HepG2 (cell line): ENCODE data around the gene PPFIA3. TPM values are rescaled to one million over a fixed set of nuclear protein-coding genes. Genes with fewer than 3 reads are reported as not detected.
A peak's percentile ranks its signal among the peaks of the same experiment; 100 is the strongest.

Experiments used
- CHD4 ChIP-seq: fragments of 200-600 bp; sonication (generic); IDR thresholded peaks from 2 replicates; pipeline ENCODE4 v1.7.0; 2017; ENCODE audit warnings: mild to moderate bottlenecking, low read length, borderline replicate concordance
- JUND ChIP-seq: sonication (generic); formaldehyde crosslinking; IDR thresholded peaks from 2 replicates; pipeline ENCODE4 v1.8.0; 2022; ENCODE audit warnings: mild to moderate bottlenecking, missing genetic modification reagents
- MXD3 ChIP-seq: IDR thresholded peaks from 2 replicates; pipeline ENCODE4 v1.6.1; 2016; ENCODE audit warnings: mild to moderate bottlenecking, missing biosample characterization, missing genetic modification reagents
- NR2F1 ChIP-seq, 2 experiments: fragments of 450-650 bp in 1 of 2; formaldehyde crosslinking in 1 of 2; IDR thresholded peaks; 2 replicates each; pipeline versions ENCODE4 v1.5.0 to v1.6.1; 2016 to 2020; ENCODE audit warnings: mild to moderate bottlenecking in 1 of 2, missing compliant biosample characterization in 1 of 2, missing genetic modification reagents in 1 of 2, moderate library complexity in 1 of 2
- SRSF9 ChIP-seq: fragments of 200-400 bp; formaldehyde crosslinking; IDR thresholded peaks from 2 replicates; pipeline ENCODE4 v1.6.1; 2018; ENCODE audit warnings: borderline replicate concordance, mild to moderate bottlenecking, low read depth, low read length; ENCODE audit not compliant: insufficient read depth, poor library complexity, severe bottlenecking
- SUZ12 ChIP-seq: fragments of 150-350 bp; IDR thresholded peaks from 2 replicates; pipeline ENCODE4 v1.6.1; 2014; ENCODE audit warnings: low read depth, low read length
- ZBTB14 ChIP-seq: sonication (generic); formaldehyde crosslinking; IDR thresholded peaks from 2 replicates; pipeline ENCODE4 v1.4.0; 2020; ENCODE audit warnings: missing genetic modification reagents
- ZBTB49 ChIP-seq: sonication (generic); formaldehyde crosslinking; IDR thresholded peaks from 2 replicates; pipeline ENCODE4 v1.4.0; 2020; ENCODE audit warnings: missing genetic modification reagents, borderline replicate concordance
- ZKSCAN8 ChIP-seq: IDR thresholded peaks from 2 replicates; pipeline ENCODE4 v1.6.1; 2016; ENCODE audit warnings: borderline replicate concordance, missing genetic modification reagents, missing compliant biosample characterization
- ZNF512 ChIP-seq: sonication (generic); formaldehyde crosslinking; IDR thresholded peaks from 2 replicates; pipeline ENCODE4 v1.4.0; 2020; ENCODE audit warnings: mild to moderate bottlenecking, missing genetic modification reagents
- ZNF607 ChIP-seq: sonication (generic); formaldehyde crosslinking; IDR thresholded peaks from 2 replicates; pipeline ENCODE4 v1.5.1; 2020; ENCODE audit warnings: missing genetic modification reagents, mild to moderate bottlenecking, borderline replicate concordance
- ZNF615 ChIP-seq: sonication (generic); formaldehyde crosslinking; IDR thresholded peaks from 2 replicates; pipeline ENCODE4 v1.5.0; 2020; ENCODE audit warnings: mild to moderate bottlenecking, missing genetic modification reagents, borderline replicate concordance
- ZNF773 ChIP-seq: sonication (generic); formaldehyde crosslinking; IDR thresholded peaks from 2 replicates; pipeline ENCODE4 v1.4.0; 2020; ENCODE audit warnings: missing genetic modification reagents, borderline replicate concordance
- ZNF776 ChIP-seq: sonication (generic); formaldehyde crosslinking; IDR thresholded peaks from 2 replicates; pipeline ENCODE4 v1.4.0; 2020; ENCODE audit warnings: mild to moderate bottlenecking, missing genetic modification reagents
- polyA plus RNA-seq, 8 experiments: library from polyadenylated mRNA; depleted of rRNA in 3 of 8; stranded (reverse) in 7 of 8; unstranded in 1 of 8; fragments of >200 nt; fragmentation: Illumina TruSeq in 4 of 8; extraction: Trizol in 4 of 8; gene quantifications; 2 replicates each; pipeline versions ENCODE4 v1.2.1 to v1.2.3, GENCODE V29; 2011 to 2016; ENCODE audit warnings: low read depth in 4 of 8, missing spikeins in 1 of 8, mixed read lengths in 1 of 8; ENCODE audit not compliant: insufficient read depth in 1 of 8
- total RNA-seq, 5 experiments: library from RNA; depleted of rRNA; stranded (reverse); fragments of >200 nt; fragmentation: Illumina TruSeq; extraction: Trizol; gene quantifications; 2 replicates each; pipeline ENCODE4 v1.2.3, GENCODE V29; 2016; ENCODE audit warnings: low read depth in 1 of 5
- TF ChIP-seq, protein P1 (sequence below): sonication (generic); formaldehyde crosslinking; conservative IDR thresholded peaks from 2 replicates; pipeline ENCODE4 v1.4.0; 2020; ENCODE audit warnings: mild to moderate bottlenecking, missing genetic modification reagents, moderate library complexity
- TF ChIP-seq, protein P2 (sequence below): sonication (generic); formaldehyde crosslinking; conservative IDR thresholded peaks from 2 replicates; pipeline ENCODE4 v1.8.0; 2022; ENCODE audit warnings: missing genetic modification reagents

The PPFIA3 gene
- total and polyA plus RNA-seq, 2 of the 13 experiments (the other 11 are each of a cell fraction or from before 2014, with no cell fraction given): 6.7 to 8.6 TPM

DNA sequence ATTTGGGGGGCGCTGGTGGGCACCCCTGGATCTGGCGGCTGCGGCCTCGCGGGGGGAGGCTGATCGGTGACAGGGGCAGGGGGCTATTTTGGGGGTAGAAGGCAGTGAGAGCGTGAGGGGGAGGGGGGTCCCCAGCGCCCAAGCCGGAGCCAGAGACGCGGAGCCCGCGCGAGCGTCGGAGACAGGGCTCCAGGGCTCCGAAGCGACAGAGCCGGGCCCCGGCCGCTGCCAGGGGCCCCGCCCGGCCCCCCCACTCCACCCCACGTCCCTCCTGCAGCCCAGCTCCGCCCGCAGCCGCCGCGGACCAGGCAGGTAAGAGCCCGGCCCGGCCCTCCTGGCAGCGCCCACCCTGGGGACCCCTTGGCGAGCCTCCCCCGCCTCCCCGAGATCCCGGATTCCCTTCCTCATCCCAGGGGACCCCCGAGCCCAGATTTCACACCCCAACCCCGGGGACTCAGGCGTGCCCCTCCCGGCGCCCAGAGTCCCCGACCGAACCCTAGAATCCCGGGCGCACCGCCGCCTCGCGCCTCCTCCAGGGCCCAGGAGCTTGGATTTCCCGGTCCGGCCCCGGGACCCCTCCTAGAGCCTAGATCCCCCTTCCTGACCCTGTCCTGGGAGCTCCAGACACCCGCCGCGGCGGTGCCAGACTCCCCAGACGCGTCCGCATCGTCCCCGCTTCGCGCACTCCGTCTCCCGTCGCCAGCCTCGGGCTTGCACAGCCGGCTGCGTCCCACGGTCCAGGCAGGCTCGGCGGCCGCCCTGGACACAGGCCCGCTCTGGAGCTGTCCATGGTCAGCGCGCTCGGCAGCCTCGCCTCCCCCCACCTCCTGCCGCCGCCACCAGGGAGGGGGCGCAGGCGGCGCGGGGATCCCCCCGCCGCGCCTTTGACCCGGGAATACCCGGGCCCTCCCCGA is at the start of gene PPFIA3 (continued):
- TF ChIP-seq, protein P1, sequence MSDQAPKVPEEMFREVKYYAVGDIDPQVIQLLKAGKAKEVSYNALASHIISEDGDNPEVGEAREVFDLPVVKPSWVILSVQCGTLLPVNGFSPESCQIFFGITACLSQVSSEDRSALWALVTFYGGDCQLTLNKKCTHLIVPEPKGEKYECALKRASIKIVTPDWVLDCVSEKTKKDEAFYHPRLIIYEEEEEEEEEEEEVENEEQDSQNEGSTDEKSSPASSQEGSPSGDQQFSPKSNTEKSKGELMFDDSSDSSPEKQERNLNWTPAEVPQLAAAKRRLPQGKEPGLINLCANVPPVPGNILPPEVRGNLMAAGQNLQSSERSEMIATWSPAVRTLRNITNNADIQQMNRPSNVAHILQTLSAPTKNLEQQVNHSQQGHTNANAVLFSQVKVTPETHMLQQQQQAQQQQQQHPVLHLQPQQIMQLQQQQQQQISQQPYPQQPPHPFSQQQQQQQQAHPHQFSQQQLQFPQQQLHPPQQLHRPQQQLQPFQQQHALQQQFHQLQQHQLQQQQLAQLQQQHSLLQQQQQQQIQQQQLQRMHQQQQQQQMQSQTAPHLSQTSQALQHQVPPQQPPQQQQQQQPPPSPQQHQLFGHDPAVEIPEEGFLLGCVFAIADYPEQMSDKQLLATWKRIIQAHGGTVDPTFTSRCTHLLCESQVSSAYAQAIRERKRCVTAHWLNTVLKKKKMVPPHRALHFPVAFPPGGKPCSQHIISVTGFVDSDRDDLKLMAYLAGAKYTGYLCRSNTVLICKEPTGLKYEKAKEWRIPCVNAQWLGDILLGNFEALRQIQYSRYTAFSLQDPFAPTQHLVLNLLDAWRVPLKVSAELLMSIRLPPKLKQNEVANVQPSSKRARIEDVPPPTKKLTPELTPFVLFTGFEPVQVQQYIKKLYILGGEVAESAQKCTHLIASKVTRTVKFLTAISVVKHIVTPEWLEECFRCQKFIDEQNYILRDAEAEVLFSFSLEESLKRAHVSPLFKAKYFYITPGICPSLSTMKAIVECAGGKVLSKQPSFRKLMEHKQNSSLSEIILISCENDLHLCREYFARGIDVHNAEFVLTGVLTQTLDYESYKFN (CRISPR knock-in tag): no peak
- TF ChIP-seq ZNF607 (CRISPR knock-in tag) (peak; percentile 91), MXD3 (CRISPR knock-in tag) (peak; percentile 92), ZNF512 (no peak), ZNF773 (CRISPR knock-in tag) (no peak; the same call in 1 of the 2 replicates), ZKSCAN8 (CRISPR knock-in tag) (no peak), ZBTB49 (CRISPR knock-in tag) (peak; percentile 84; the same call in 1 of the 2 replicates), SUZ12 (no peak), CHD4 (no peak), ZNF776 (CRISPR knock-in tag) (peak; percentile 36; the same call in 1 of the 2 replicates), NR2F1 (CRISPR knock-in tag; IDR thresholded peaks at IDR 0.05) (no peak), ZBTB14 (CRISPR knock-in tag) (no peak), ZNF615 (CRISPR knock-in tag) (no peak), SRSF9 (no peak), JUND (CRISPR knock-in tag) (no peak)
- TF ChIP-seq, protein P2, sequence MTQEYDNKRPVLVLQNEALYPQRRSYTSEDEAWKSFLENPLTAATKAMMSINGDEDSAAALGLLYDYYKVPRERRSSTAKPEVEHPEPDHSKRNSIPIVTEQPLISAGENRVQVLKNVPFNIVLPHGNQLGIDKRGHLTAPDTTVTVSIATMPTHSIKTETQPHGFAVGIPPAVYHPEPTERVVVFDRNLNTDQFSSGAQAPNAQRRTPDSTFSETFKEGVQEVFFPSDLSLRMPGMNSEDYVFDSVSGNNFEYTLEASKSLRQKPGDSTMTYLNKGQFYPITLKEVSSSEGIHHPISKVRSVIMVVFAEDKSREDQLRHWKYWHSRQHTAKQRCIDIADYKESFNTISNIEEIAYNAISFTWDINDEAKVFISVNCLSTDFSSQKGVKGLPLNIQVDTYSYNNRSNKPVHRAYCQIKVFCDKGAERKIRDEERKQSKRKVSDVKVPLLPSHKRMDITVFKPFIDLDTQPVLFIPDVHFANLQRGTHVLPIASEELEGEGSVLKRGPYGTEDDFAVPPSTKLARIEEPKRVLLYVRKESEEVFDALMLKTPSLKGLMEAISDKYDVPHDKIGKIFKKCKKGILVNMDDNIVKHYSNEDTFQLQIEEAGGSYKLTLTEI (CRISPR knock-in tag): no peak
